NT2/D1 (cell line): ENCODE results near the gene OR2AT4.

ENCODE experiments used
- SUZ12 ChIP-seq: IDR thresholded peaks from 2 replicates; pipeline ENCODE4 v1.6.1; 2011; ENCODE audit not compliant: insufficient read length, insufficient read depth; ENCODE audit errors: extremely low read depth
- YY1 ChIP-seq: IDR thresholded peaks from 2 replicates; pipeline ENCODE4 v1.6.1; 2011; ENCODE audit not compliant: insufficient read length, insufficient read depth
- ZNF274 ChIP-seq: IDR thresholded peaks from 2 replicates; pipeline ENCODE4 v1.6.1; 2011; ENCODE audit warnings: mild to moderate bottlenecking, low read depth, low read length

GRCh38 chr11:75135021-75135650 lies 38.5 kb upstream of the OR2AT4 start:
- TF ChIP-seq SUZ12: no peak
- TF ChIP-seq YY1: no peak
- TF ChIP-seq ZNF274: no peak
